HepG2 (cell line): ENCODE results near the gene CHMP6. TPM values are rescaled to one million over a fixed set of nuclear protein-coding genes. Genes with fewer than 3 reads are reported as not detected.

Experiments
- AGO1 ChIP-seq: fragments of 200-400 bp; formaldehyde crosslinking; IDR thresholded peaks from 2 replicates; pipeline ENCODE4 v1.6.1; 2017; ENCODE audit warnings: mild to moderate bottlenecking, low read depth, low read length, moderate library complexity; ENCODE audit not compliant: poor library complexity, severe bottlenecking
- ETV5 ChIP-seq: IDR thresholded peaks from 2 replicates; pipeline ENCODE4 v1.6.1; 2018; ENCODE audit warnings: missing biosample characterization, missing genetic modification reagents, inconsistent platforms, borderline replicate concordance
- GABPB1 ChIP-seq: IDR thresholded peaks from 2 replicates; pipeline ENCODE4 v1.6.1; 2016; ENCODE audit warnings: mild to moderate bottlenecking, missing genetic modification reagents, moderate library complexity, missing compliant biosample characterization
- HNRNPL ChIP-seq: fragments of 200-400 bp; formaldehyde crosslinking; IDR thresholded peaks from 2 replicates; pipeline ENCODE4 v1.6.1; 2017; ENCODE audit warnings: mild to moderate bottlenecking, low read depth, low read length
- KAT8 ChIP-seq: IDR thresholded peaks from 2 replicates; pipeline ENCODE4 v1.6.1; 2016; ENCODE audit warnings: missing genetic modification reagents, missing compliant biosample characterization
- KDM2A ChIP-seq: sonication (generic); formaldehyde crosslinking; IDR thresholded peaks from 2 replicates; pipeline ENCODE4 v1.4.0; 2020; ENCODE audit warnings: low read depth, missing genetic modification reagents, borderline replicate concordance
- MAX ChIP-seq: IDR thresholded peaks from 2 replicates; pipeline ENCODE4 v1.6.1; 2012; ENCODE audit warnings: inconsistent platforms
- POLR2A ChIP-seq, 2 experiments: IDR thresholded peaks; 2 replicates each; pipeline ENCODE4 v1.6.1; 2011; ENCODE audit warnings: low read depth in 2 of 2, low read length in 2 of 2, mild to moderate bottlenecking in 1 of 2, moderate library complexity in 1 of 2; ENCODE audit not compliant: insufficient read depth in 1 of 2
- RBM22 ChIP-seq: fragments of 200-400 bp; formaldehyde crosslinking; optimal IDR thresholded peaks from 2 replicates; pipeline ENCODE3; 2017; ENCODE audit warnings: mild to moderate bottlenecking, low read length, moderate library complexity
- ZSCAN12 ChIP-seq: sonication (generic); formaldehyde crosslinking; IDR thresholded peaks from 2 replicates; pipeline ENCODE4 v1.9.0; 2021; ENCODE audit warnings: mild to moderate bottlenecking, missing genetic modification reagents
- polyA plus RNA-seq, 8 experiments: library from polyadenylated mRNA; depleted of rRNA in 3 of 8; stranded (reverse) in 7 of 8; unstranded in 1 of 8; fragments of >200 nt; fragmentation: Illumina TruSeq in 4 of 8; extraction: Trizol in 4 of 8; gene quantifications; 2 replicates each; pipeline versions ENCODE4 v1.2.1 to v1.2.3, GENCODE V29; 2011 to 2016; ENCODE audit warnings: low read depth in 4 of 8, missing spikeins in 1 of 8, mixed read lengths in 1 of 8; ENCODE audit not compliant: insufficient read depth in 1 of 8
- total RNA-seq, 5 experiments: library from RNA; depleted of rRNA; stranded (reverse); fragments of >200 nt; fragmentation: Illumina TruSeq; extraction: Trizol; gene quantifications; 2 replicates each; pipeline ENCODE4 v1.2.3, GENCODE V29; 2016; ENCODE audit warnings: low read depth in 1 of 5
- TF ChIP-seq, protein P1 (sequence below): sonication (generic); formaldehyde crosslinking; IDR thresholded peaks from 2 replicates; pipeline ENCODE4 v1.5.1; 2020; ENCODE audit warnings: mild to moderate bottlenecking, missing genetic modification reagents, moderate library complexity
- TF ChIP-seq, protein P2 (sequence below): sonication (generic); formaldehyde crosslinking; IDR thresholded peaks from 2 replicates; pipeline ENCODE4 v1.5.0; 2020; ENCODE audit warnings: mild to moderate bottlenecking, missing genetic modification reagents, borderline replicate concordance
- TF ChIP-seq, protein P3 (sequence below): sonication (generic); formaldehyde crosslinking; IDR thresholded peaks from 2 replicates; pipeline ENCODE4 v1.4.0; 2020; ENCODE audit warnings: missing genetic modification reagents, borderline replicate concordance
- TF ChIP-seq, protein P4 (sequence below): conservative IDR thresholded peaks from 2 replicates; pipeline ENCODE4 v1.6.1; 2018; ENCODE audit warnings: missing genetic modification reagents

The CHMP6 gene
- total and polyA plus RNA-seq, 2 of the 13 experiments (the other 11 are each of a cell fraction or from before 2014, with no cell fraction given): 11.1 to 24.2 TPM

GRCh38 chr17:80969030-80969673, 22.5 kb upstream of the CHMP6 start (continued):
- TF ChIP-seq POLR2A (IDR thresholded peaks at IDR 0.05; ENCODE audit: insufficient read depth in 1 of 2, low read depth in 2 of 2, low read length in 2 of 2) (0 out of 4 replicates have a peak, but pooled peaks of 1 of the 2 experiments have one; percentile 24), KDM2A (CRISPR knock-in tag) (peak; percentile 30; the same call in 1 of the 2 replicates), MAX (peak; percentile 45; the same call in 1 of the 2 replicates), RBM22 (peak; percentile 7), AGO1 (peak; percentile 92), HNRNPL (0 out of 2 replicates have a peak, but pooled peaks have one; percentile 54), ETV5 (CRISPR knock-in tag) (peak; percentile 35; the same call in 1 of the 2 replicates), GABPB1 (CRISPR knock-in tag) (peak; percentile 48), ZSCAN12 (CRISPR knock-in tag) (no peak), KAT8 (CRISPR knock-in tag) (0 out of 2 replicates have a peak, but pooled peaks have one; percentile 19)
- TF ChIP-seq, protein P1, sequence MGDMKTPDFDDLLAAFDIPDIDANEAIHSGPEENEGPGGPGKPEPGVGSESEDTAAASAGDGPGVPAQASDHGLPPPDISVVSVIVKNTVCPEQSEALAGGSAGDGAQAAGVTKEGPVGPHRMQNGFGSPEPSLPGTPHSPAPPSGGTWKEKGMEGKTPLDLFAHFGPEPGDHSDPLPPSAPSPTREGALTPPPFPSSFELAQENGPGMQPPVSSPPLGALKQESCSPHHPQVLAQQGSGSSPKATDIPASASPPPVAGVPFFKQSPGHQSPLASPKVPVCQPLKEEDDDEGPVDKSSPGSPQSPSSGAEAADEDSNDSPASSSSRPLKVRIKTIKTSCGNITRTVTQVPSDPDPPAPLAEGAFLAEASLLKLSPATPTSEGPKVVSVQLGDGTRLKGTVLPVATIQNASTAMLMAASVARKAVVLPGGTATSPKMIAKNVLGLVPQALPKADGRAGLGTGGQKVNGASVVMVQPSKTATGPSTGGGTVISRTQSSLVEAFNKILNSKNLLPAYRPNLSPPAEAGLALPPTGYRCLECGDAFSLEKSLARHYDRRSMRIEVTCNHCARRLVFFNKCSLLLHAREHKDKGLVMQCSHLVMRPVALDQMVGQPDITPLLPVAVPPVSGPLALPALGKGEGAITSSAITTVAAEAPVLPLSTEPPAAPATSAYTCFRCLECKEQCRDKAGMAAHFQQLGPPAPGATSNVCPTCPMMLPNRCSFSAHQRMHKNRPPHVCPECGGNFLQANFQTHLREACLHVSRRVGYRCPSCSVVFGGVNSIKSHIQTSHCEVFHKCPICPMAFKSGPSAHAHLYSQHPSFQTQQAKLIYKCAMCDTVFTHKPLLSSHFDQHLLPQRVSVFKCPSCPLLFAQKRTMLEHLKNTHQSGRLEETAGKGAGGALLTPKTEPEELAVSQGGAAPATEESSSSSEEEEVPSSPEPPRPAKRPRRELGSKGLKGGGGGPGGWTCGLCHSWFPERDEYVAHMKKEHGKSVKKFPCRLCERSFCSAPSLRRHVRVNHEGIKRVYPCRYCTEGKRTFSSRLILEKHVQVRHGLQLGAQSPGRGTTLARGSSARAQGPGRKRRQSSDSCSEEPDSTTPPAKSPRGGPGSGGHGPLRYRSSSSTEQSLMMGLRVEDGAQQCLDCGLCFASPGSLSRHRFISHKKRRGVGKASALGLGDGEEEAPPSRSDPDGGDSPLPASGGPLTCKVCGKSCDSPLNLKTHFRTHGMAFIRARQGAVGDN (CRISPR knock-in tag): 0 out of 2 replicates have a peak, but pooled peaks have one; percentile 5
- TF ChIP-seq, protein P2, sequence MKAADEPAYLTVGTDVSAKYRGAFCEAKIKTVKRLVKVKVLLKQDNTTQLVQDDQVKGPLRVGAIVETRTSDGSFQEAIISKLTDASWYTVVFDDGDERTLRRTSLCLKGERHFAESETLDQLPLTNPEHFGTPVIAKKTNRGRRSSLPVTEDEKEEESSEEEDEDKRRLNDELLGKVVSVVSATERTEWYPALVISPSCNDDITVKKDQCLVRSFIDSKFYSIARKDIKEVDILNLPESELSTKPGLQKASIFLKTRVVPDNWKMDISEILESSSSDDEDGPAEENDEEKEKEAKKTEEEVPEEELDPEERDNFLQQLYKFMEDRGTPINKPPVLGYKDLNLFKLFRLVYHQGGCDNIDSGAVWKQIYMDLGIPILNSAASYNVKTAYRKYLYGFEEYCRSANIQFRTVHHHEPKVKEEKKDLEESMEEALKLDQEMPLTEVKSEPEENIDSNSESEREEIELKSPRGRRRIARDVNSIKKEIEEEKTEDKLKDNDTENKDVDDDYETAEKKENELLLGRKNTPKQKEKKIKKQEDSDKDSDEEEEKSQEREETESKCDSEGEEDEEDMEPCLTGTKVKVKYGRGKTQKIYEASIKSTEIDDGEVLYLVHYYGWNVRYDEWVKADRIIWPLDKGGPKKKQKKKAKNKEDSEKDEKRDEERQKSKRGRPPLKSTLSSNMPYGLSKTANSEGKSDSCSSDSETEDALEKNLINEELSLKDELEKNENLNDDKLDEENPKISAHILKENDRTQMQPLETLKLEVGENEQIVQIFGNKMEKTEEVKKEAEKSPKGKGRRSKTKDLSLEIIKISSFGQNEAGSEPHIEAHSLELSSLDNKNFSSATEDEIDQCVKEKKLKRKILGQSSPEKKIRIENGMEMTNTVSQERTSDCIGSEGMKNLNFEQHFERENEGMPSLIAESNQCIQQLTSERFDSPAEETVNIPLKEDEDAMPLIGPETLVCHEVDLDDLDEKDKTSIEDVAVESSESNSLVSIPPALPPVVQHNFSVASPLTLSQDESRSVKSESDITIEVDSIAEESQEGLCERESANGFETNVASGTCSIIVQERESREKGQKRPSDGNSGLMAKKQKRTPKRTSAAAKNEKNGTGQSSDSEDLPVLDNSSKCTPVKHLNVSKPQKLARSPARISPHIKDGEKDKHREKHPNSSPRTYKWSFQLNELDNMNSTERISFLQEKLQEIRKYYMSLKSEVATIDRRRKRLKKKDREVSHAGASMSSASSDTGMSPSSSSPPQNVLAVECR (CRISPR knock-in tag): 0 out of 2 replicates have a peak, but pooled peaks have one; percentile 5
- TF ChIP-seq, protein P3, sequence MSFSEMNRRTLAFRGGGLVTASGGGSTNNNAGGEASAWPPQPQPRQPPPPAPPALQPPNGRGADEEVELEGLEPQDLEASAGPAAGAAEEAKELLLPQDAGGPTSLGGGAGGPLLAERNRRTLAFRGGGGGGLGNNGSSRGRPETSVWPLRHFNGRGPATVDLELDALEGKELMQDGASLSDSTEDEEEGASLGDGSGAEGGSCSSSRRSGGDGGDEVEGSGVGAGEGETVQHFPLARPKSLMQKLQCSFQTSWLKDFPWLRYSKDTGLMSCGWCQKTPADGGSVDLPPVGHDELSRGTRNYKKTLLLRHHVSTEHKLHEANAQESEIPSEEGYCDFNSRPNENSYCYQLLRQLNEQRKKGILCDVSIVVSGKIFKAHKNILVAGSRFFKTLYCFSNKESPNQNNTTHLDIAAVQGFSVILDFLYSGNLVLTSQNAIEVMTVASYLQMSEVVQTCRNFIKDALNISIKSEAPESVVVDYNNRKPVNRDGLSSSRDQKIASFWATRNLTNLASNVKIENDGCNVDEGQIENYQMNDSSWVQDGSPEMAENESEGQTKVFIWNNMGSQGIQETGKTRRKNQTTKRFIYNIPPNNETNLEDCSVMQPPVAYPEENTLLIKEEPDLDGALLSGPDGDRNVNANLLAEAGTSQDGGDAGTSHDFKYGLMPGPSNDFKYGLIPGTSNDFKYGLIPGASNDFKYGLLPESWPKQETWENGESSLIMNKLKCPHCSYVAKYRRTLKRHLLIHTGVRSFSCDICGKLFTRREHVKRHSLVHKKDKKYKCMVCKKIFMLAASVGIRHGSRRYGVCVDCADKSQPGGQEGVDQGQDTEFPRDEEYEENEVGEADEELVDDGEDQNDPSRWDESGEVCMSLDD (CRISPR knock-in tag): peak; percentile 59; the same call in 1 of the 2 replicates
- TF ChIP-seq, protein P4, sequence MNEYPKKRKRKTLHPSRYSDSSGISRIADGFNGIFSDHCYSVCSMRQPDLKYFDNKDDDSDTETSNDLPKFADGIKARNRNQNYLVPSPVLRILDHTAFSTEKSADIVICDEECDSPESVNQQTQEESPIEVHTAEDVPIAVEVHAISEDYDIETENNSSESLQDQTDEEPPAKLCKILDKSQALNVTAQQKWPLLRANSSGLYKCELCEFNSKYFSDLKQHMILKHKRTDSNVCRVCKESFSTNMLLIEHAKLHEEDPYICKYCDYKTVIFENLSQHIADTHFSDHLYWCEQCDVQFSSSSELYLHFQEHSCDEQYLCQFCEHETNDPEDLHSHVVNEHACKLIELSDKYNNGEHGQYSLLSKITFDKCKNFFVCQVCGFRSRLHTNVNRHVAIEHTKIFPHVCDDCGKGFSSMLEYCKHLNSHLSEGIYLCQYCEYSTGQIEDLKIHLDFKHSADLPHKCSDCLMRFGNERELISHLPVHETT (CRISPR knock-in tag): no peak
